Right ventricle myocardium superior (tissue), 1 donor: ENCODE data around the gene THAP2. TPM values are rescaled to one million over a fixed set of nuclear protein-coding genes. Genes with fewer than 3 reads are reported as not detected.
"Not testable (repeated sequence)": the region's sequence is repeated elsewhere in the genome, so short reads cannot be mapped to it uniquely, and the experiment has no call there.

Experiments
- ATAC-seq: fragments of 200-7000 bp; cut with Tn5 transposase; one replicate; pipeline ENCODE4 v1.9.1; 2020; ENCODE audit warnings: mild to moderate bottlenecking; ENCODE audit not compliant: poor library complexity
- DNase-seq: peaks from one replicate; pipeline ENCODE4 v3.0.0-alpha.2; 2020
- intact Hi-C: fragments of 100-400 bp; cut with DNase I; formaldehyde crosslinking; loops from one replicate; pipeline ENCODE4 v1.11.2; 2022
- total RNA-seq: library from RNA; stranded (reverse); fragmentation: NEBNext Ultra II Directional; extraction: Animal tissue kit (Norgen Biotek cat#: 25700); gene quantifications from one replicate; pipeline ENCODE4 v1.2.1, GENCODE V29; 2021
- donor health status: DM: no; HTN: yes; CAD: no; lungs with severe emphysema.

THAP2 gene
- total RNA-seq, 1 donor from 2014 or later, result 10.2 TPM

DNA sequence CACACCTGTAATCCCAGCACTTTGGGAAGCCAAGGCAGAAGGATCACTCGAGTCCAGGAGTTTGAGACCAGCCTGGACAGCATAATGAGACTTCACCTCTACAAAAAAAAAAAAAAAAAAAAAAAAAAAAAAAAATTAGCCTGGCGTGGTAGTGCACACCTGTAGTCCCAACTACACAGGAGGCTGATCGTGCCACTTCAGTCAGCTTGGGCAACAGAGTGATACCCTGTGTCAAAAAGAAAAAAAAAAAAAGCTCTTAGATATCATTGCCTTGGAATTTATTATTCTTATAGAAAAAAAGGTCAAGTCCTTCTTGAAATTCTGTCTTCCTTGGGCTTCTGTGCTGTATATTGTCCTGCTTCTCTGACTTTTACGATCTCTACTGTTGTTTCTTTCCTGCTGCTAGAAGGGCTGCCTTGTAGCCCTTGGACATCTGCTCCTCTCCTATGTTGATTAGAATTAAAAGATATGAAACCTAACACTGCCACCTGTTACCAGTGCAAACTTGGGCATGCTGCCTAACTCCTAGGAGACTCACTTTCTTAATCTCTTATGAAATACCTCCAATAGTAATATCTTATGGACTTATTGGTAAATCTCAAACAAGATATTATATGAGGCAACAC is 27.5 kb downstream of the THAP2 start:
- intact Hi-C loops, result no loop called here
- DNase-seq, result no peak
- ATAC-seq, result no peak

GRCh38 chr12:71693126-71693525 is 29.0 kb downstream of the THAP2 start:
- no peak for ATAC-seq
- intact Hi-C loops, result no loop called here

DNA sequence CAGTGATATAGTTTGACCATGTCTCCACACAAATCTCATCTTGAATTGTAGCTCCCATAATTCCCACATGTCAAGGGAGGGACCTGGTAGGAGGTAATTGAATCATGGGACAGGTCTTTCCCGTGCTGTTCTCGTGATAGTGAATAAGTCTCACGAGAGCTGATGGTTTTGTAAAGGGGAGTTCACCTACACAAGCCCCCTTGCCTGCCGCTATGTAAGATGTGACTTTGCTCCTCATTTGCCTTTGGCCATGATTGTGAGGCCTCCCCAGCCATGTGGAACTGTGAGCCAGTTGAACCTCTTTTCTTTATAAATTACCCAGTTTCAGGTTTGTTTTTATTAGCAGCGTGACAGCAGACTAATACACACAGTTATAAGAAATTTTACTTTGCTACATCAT is 29.6 kb downstream of the THAP2 start:
- DNase-seq, intact Hi-C loops, ATAC-seq: not testable (repeated sequence)

More at GRCh38 chr12:71693126-71693525, 29.0 kb downstream of the THAP2 start:
- no peak for DNase-seq

- no peak for DNase-seq
- peak; percentile 93 for ATAC-seq
- intact Hi-C loops, result no loop called here
These were observed 30.2 kb downstream of the THAP2 start for GRCh38 chr12:71694099-71694820.

GRCh38 chr12:71695782-71696181 is 31.7 kb downstream of the THAP2 start:
- ATAC-seq, result no peak
- DNase-seq, result no peak
- intact Hi-C loops, result no loop called here

- DNase-seq, ATAC-seq, intact Hi-C loops: not testable (repeated sequence)
These were observed 38.1 kb downstream of the THAP2 start for GRCh38 chr12:71702181-71702580.

- no peak for DNase-seq
- intact Hi-C loops, result no loop called here
- no peak for ATAC-seq
These were observed 38.5 kb downstream of the THAP2 start for GRCh38 chr12:71702590-71702989.

GRCh38 chr12:71703206-71703605 is 39.1 kb downstream of the THAP2 start:
- intact Hi-C loops, result no loop called here
- DNase-seq, result no peak
- ATAC-seq, result no peak

GRCh38 chr12:71704920-71705319 is 40.8 kb downstream of the THAP2 start:
- intact Hi-C loops, result no loop called here
- no peak for DNase-seq
- ATAC-seq, result no peak

DNA sequence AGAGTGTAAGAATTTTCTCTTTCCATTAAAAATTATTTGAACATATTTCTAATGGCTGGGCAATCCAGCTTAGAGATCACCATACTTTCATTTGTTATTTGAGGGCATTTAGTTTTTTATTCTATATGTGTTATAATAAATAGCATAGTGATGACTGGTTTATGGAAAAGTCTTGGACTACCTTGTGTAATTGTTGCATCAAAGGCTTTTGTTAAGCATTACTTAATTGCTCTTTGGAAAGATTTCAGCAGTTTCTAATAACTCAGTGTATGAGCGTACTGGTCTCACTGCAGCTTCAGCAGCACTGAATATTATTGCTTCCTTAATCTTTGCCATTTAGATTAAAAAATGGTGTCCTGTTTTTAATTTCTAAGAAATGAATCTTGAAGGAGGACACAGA is 44.6 kb downstream of the THAP2 start:
- intact Hi-C loops, result no loop called here
- ATAC-seq, result no peak

DNA sequence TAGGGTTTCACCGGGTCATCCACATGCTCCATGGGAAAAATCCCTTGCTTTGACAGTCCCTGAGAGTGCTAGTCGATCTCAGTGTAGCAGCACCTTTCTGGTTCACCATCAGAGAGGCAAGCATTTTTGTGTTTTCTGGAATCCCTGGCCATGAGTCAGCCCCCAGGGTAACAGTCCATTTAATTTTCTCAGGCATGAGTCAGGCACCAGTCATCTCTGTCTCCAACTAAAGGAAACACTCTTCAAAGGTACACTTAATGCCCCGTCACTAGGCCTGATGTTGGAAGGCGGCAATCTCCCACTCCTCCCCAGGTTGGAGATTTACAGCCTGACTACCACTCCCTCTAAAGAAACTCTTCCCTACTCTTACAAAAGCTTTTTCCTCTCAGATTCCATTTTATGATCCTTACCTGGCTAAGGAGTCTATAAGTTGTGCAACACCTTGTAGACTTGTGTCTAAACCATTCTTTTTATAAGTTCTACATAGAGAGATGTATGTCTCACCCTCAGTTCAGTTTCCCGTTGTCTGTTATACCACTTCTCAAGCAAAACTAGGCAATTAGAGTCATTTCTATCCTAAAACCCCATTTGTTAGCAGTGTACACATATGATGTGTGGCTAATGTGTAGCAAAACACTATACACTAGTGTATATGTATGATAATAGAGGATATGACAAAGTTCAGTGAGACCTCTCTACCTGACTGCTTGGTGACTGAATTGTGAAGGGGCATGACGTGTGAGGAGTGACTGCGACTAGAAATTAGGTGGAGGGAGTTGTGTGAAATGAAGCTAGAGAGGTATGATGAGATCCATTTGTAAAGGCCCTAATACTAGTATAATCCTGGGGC is 46.4 kb downstream of the THAP2 start:
- DNase-seq (no peak), ATAC-seq (no peak)
- intact Hi-C loops, result no loop called here

More for the DNA sequence above, 44.6 kb downstream of the THAP2 start:
- no peak for DNase-seq

GRCh38 chr12:71718611-71719010 is 54.5 kb downstream of the THAP2 start:
- ATAC-seq (no peak), DNase-seq (no peak)
- intact Hi-C loops, result no loop called here

- ATAC-seq (no peak), DNase-seq (no peak)
- intact Hi-C loops, result no loop called here
These were observed 55.7 kb downstream of the THAP2 start for GRCh38 chr12:71719647-71720370.

- ATAC-seq, result peak; percentile 81
- DNase-seq, result no peak
- intact Hi-C loops, result no loop called here
These were observed 57.8 kb downstream of the THAP2 start for GRCh38 chr12:71721783-71722505.

GRCh38 chr12:71725011-71725410 is 60.9 kb downstream of the THAP2 start:
- DNase-seq (no peak), ATAC-seq (no peak)
- intact Hi-C loops, result no loop called here

DNA sequence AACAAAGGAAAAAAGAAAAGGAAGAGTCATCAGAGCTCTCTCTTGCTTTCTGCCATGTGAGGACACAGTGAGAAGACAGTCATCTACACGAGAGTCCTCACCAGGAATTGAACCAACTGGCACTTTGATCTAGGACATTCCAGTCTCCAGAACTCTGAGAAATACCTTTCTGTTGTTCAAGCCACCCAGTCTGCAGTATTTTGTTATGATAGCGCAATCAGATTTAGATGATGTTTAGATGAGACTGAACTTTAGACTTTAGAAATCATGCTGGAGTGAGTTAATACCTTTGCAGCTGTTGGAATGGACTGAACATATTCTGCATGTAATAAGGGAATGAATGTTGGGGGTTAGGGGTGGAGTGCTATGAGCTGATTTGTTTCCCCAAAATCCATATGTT is 62.4 kb downstream of the THAP2 start:
- ATAC-seq, result no peak
- intact Hi-C loops, result no loop called here
- DNase-seq, result no peak

DNA sequence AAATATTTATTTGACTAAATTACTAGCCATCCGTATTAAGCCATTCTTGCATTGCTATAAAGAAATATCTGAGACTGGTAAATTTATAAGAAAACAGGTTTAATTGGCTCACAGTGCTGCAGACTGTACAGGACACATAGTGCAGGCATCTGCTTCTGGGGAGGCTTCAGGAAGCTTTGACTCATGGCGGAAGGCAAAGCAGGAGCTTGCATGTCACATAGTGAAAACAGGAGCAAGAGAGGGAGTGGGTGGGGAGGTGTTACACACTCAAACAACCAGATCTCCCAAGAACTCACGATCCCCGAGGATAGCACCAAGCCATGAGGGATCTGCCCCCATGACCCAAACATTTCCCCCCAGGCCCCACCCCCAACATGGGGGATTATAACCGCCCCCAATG is 63.9 kb downstream of the THAP2 start:
- no peak for ATAC-seq
- intact Hi-C loops, result no loop called here
- DNase-seq, result no peak
